Smooth muscle cell of the brain vasculature (primary cell): ENCODE data around the gene HECTD4.
"Not testable (repeated sequence)": the region's sequence is repeated elsewhere in the genome, so short reads cannot be mapped to it uniquely, and the experiment has no call there.

ENCODE experiments used
- DNase-seq: peaks from one replicate; pipeline ENCODE4 v3.0.0-alpha.2; 2012; ENCODE audit warnings: low read depth, low spot score

HECTD4 gene

GRCh38 chr12:112161711-112162110 lies 220.5 kb downstream of the HECTD4 start:
- DNase-seq = no peak

GRCh38 chr12:112160611-112161010 lies 221.6 kb downstream of the HECTD4 start:
- DNase-seq = no peak

- DNase-seq = no peak
These were observed 223.1 kb downstream of the HECTD4 start for GRCh38 chr12:112159146-112159541.

- not testable (repeated sequence) for DNase-seq
These were observed 223.6 kb downstream of the HECTD4 start for GRCh38 chr12:112158461-112159145.

- no peak for DNase-seq
These were observed 228.4 kb downstream of the HECTD4 start for GRCh38 chr12:112153893-112154219.

GRCh38 chr12:112153181-112153892 lies 228.9 kb downstream of the HECTD4 start:
- no peak for DNase-seq

- DNase-seq = no peak
These were observed 230.3 kb downstream of the HECTD4 start for GRCh38 chr12:112151766-112152541.

GRCh38 chr12:112149596-112149995 lies 232.6 kb downstream of the HECTD4 start:
- no peak for DNase-seq

GRCh38 chr12:112148031-112148513 lies 234.2 kb downstream of the HECTD4 start:
- no peak for DNase-seq

- DNase-seq = no peak
These were observed 236.1 kb downstream of the HECTD4 start for GRCh38 chr12:112146123-112146522.

- no peak for DNase-seq
These were observed 241.5 kb downstream of the HECTD4 start for GRCh38 chr12:112140728-112141127.

GRCh38 chr12:112134731-112135130 lies 247.5 kb downstream of the HECTD4 start:
- no peak for DNase-seq

GRCh38 chr12:112133418-112133817 lies 248.8 kb downstream of the HECTD4 start:
- no peak for DNase-seq

- DNase-seq = no peak
These were observed 250.5 kb downstream of the HECTD4 start for GRCh38 chr12:112131686-112132085.

- no peak for DNase-seq
These were observed 251.7 kb downstream of the HECTD4 start for GRCh38 chr12:112130441-112130998.

GRCh38 chr12:112126911-112127310 lies 255.3 kb downstream of the HECTD4 start:
- no peak for DNase-seq

- DNase-seq = no peak
These were observed 256.2 kb downstream of the HECTD4 start for GRCh38 chr12:112126000-112126438.

GRCh38 chr12:112125250-112125999 lies 256.8 kb downstream of the HECTD4 start, which contains the start of gene TRAFD1:
TRAFD1 (plus strand) TSS chr12:112125560; CDS start chr12:112130523, 4,963 bp downstream.
- peak; percentile 93 for DNase-seq

GRCh38 chr12:112124918-112125249 lies 257.3 kb downstream of the HECTD4 start:
- DNase-seq = no peak

- DNase-seq = peak; percentile 36
These were observed 259.2 kb downstream of the HECTD4 start for GRCh38 chr12:112122823-112123690.
